HG02970 (cell line): ENCODE measurements around the gene FOXP2.

Experiments
- ATAC-seq: cut with Tn5 transposase; IDR thresholded peaks from one replicate; pipeline ENCODE4 v1.9.1; 2021; ENCODE audit warnings: mild to moderate bottlenecking, moderate library complexity, moderate number of reproducible peaks; ENCODE audit not compliant: unreplicated experiment, low FRiP score

The FOXP2 gene

GRCh38 chr7:114700247-114700928, 285.8 kb downstream of the FOXP2 start:
- no peak for ATAC-seq

GRCh38 chr7:114703677-114704076, 289.1 kb downstream of the FOXP2 start:
- no peak for ATAC-seq

DNA sequence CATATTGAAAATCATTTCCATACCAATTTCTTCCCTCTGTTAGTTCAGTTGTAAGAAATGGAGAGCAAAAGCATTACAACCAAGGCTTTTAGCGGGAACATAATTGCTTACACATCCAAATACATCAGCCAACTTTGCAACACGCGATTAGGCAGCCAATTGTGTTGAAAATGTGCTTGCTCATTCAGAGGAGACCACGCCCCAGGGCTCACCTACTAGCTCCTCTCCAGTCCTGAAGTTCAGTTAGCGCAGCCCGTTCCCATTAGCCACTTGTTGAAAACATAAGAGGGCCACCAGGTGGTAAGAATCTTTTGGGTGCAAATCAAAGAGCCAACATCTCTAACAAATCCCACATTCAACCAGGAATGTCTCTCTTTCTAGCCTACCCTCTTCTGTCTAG, 294.0 kb downstream of the FOXP2 start:
- ATAC-seq: no peak

DNA sequence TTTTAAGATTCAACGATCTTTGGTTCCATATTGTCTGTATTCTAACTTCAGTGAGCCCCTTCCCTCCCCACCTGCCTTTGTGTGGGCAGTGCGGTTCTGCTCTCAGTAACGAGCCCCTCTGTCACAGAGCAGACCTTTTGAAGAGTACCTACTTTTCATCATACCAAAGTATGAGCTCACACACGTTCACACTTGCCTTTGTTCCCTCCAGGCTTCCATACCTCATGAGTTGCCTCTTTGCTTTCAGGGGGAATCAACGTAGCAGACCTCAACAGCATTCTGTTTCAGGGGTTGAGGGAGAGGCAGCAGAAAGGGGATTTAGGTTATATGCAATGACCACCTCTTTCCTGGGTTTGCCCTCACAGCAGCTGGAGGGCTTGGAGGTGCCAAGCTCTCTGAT, 295.9 kb downstream of the FOXP2 start:
- ATAC-seq: no peak

DNA sequence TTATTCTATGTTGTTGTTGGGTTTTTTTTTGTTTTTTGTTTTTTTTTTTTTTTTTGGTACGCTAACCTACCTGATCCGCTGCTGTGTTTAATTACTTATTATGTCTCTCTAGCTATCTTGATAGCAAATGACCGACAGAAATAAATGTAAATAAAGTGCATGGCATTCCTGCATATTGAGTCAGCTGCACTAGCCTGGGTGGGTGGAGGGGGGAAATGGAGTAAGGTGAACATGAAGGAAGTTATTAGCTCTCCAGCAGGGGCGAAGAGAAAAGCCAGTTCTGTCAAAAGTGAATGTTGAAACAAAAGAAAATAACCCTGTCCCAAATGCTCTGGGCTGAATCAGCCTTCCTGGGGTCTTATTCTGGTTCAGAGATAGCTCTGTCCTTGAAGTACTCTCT, 296.6 kb downstream of the FOXP2 start:
- no peak for ATAC-seq

DNA sequence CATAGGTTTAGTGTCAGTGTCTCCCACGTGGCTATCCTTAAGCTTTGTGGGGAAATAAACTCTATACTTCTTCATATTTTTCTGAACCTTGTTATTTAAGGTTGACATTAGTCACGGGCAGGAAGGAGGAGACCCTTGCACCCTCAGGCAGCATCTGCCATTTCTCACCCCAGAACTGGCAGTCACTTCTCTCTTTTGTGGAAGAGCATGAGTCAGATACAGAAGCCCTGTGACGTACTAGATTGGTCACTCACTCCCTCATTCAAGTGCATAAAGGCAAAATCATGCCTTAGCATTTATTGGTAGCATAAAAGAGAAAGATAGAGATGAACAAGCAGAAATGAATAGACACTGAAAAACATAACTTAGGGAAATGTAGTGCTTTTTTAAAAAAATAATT, 301.3 kb downstream of the FOXP2 start:
- ATAC-seq: no peak

DNA sequence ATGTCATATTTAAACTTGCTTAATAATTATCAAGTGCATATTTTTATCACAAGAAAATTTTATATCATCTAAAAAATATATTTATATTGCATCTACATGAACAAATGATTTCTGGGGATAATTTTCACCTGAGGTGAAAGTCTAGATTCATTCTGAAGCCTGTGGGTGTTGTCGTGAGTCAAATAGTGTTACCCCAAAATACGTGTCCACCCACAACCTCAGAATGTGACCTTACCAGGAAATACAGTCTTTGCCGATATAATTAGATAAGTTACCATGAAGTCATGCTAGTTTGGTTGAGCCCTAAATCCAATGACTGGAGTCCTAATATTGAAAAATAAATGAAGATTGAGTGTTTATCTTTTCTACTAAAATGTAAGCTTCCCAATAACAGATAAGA, 304.2 kb downstream of the FOXP2 start:
- ATAC-seq: no peak

DNA sequence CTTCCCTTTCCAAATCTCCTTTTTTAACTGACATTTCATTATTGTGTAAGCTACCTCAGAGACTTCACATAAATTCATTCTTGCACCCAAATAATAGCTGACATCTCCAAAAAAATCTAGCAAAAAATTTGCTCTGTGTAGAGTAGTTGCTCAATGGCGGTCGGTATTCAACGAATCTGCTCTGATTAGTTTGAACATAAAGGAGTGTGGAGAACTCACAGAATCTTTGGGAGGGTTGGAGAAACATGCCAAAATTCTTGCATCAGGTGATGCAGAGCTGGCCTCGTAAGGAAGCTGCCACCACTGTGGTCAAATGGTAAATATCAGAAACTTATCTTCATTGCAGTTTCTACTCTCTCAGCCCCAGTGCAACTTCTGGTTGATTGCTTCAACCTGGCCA, 306.1 kb downstream of the FOXP2 start:
- no peak for ATAC-seq

- no peak for ATAC-seq
These were observed 307.9 kb downstream of the FOXP2 start for GRCh38 chr7:114722562-114722961.

DNA sequence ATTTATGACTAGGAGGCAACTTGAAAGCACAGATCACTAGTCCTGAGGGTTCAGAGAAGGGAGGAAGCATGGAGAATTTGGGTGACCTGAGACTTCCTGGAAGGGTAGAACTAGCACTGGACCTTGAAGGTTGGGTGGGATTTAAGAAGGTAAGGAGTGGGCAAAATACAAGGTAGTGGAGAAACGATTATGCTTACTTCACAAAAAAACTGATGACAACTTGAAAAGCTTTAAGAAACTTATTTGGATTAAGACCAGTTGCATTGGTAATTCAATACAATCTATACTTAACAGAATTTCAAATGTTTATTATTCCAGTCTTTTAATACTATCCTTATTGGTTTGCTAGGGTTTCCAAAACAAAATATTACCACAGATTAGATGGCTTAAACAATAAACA, 308.7 kb downstream of the FOXP2 start:
- no peak for ATAC-seq

GRCh38 chr7:114740095-114740494, 325.5 kb downstream of the FOXP2 start:
- no peak for ATAC-seq

DNA sequence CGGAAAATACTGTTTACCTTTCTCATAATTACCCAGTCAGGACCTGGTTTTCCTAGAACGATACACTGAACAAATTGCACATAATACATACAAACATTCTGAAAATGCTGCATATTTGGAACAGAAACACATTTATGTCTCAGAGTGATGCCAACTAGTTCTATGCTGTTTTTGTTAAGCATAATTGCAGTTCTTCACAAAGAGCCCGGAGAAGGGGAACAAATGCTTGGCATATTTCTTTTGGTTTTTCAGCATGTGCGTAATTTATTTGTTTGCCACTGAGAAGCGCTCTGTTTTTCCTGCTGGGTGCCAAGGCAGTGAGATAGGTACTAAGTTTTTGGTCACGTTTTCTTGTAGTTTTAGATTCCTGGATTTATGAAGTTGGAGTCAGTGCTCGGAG, 326.3 kb downstream of the FOXP2 start:
- no peak for ATAC-seq

DNA sequence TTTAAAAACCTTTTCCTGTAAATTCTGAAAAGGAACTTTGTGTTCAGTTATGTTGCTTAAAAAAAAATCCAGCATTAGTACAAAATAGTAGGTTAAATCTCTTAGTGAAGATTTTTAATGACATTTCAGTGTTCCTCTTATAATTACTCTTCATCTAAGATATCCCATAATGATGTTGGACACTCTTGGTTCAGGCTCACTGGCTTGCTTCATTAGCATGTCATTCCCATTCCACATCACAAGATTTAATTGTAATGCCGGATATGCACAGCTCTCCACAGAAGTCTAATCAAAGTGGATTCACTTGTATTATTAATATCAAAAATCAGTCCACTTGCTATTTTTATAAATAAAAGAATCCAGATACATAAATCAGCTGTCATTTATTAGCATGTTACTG, 327.3 kb downstream of the FOXP2 start:
- no peak for ATAC-seq
